Fibroblast of the aortic adventitia (primary cell): ENCODE results near the gene DCP2. TPM values are rescaled to one million over a fixed set of nuclear protein-coding genes. Genes with fewer than 3 reads are reported as not detected.

Experiments
- DNase-seq: peaks from one replicate; pipeline ENCODE4 v3.0.0-alpha.2; 2010; ENCODE audit warnings: low read depth
- H3K4me3 ChIP-seq: 2 replicates; pipeline ENCODE4 v1.5.1; 2011; ENCODE audit warnings: low read depth, mild to moderate bottlenecking, control low read depth, low read length, moderate library complexity
- CTCF ChIP-seq: IDR thresholded peaks from 2 replicates; pipeline ENCODE4 v1.5.1; 2011; ENCODE audit warnings: mild to moderate bottlenecking, low read length, control low read depth, inconsistent platforms; ENCODE audit not compliant: insufficient read depth
- total RNA-seq: library from RNA; depleted of rRNA; stranded (reverse); fragments of >200 nt; gene quantifications from 2 replicates; pipeline ENCODE4 v1.2.3, GENCODE V29; 2012; ENCODE audit warnings: low replicate concordance

Gene DCP2
- total RNA-seq, 1 donor, result 34.4 TPM

DNA sequence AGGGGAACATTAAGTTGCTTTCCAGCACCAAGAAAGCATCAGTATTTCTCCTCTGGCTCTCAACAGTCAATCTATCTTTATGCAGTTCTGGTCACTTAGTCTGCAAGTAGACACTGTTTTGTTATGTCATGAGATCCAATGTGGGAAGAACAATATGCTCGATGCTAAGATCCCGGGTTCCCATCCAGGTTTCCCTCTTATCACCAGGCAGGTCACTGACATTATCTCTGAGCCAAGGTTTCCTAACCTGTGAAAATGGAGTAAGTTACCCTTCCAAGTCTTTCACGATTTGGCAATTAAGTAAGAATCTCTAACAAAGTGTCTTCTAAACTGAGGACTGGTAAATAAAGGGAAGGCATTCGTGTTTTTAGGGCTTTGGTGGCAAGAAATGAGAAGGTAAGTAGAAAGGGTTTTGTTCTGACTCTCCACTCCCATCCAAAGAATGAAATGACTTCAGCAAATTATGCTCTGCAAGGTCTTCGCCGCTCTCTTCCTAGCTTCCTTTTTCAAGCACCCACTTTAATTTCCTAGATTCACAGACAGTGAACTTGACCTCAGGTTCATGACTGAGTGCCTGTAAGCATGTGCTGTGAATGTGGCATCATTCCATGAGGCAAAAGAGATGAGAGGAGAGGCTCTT is 86.4 kb downstream of the DCP2 start:
- no peak overlapping the region for H3K4me3 ChIP-seq
- DNase-seq, result no peak
- TF ChIP-seq CTCF, result no peak

DNA sequence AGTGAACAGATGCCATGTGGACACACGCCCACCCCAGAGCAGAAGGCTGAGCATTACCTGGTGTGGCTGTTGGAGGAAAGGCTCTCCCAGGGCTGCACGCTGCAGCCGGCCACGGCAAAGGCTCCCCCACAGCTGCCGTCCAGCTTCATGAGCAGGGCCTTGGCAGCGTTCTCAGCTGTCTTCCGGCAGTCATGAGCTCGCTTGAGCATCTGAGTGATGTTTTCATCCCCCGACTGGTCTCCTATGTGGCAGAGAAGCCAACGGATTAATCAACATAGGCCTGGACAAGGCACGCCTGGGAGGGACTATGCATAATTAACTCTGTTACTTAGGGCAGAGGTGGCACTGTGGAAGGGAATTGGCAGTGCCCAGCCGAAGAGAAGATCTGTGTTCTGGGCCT is 87.3 kb downstream of the DCP2 start:
- no peak for TF ChIP-seq CTCF
- no peak overlapping the region for H3K4me3 ChIP-seq
- DNase-seq, result no peak

DNA sequence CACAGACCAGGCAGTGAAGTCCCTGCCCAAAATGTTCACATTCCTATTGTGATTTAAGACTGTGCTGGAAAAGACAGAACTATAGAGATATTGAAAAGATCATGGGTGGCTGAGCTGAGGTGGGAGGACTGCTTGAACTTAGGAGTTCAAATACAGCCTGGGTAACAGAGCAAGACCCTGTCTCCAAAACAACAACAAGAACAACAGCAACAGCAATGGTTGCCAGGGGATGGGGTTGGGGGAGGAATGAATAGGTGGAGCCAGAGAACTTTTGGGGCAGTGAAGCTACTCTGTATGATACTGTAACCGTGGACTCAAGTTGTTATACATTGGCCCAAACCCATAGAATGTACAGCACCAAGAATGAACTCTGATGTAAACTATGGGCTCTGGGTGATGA is 88.2 kb downstream of the DCP2 start:
- no peak overlapping the region for H3K4me3 ChIP-seq
- DNase-seq, result no peak
- no peak for TF ChIP-seq CTCF

GRCh38 chr5:113065626-113066025 is 89.0 kb downstream of the DCP2 start:
- no peak for TF ChIP-seq CTCF
- DNase-seq, result no peak
- H3K4me3 ChIP-seq, result no peak overlapping the region

- TF ChIP-seq CTCF, result no peak
- DNase-seq, result no peak
- no peak overlapping the region for H3K4me3 ChIP-seq
Measured at GRCh38 chr5:113067635-113068344, 91.2 kb downstream of the DCP2 start.

GRCh38 chr5:113068559-113068958 is 92.0 kb downstream of the DCP2 start:
- H3K4me3 ChIP-seq, result no peak overlapping the region
- TF ChIP-seq CTCF, result no peak
- peak; percentile 54 for DNase-seq

Other genes starting within 250 kb of the DCP2 start
- gene APC, start 238.9 kb upstream of the DCP2 start, total RNA-seq, result 61.7 and 63.9 TPM in 2 replicates
- gene SRP19, start 115.5 kb upstream of the DCP2 start, total RNA-seq, result 49.0 and 88.2 TPM in 2 replicates
- 20.8 and 60.0 TPM in 2 replicates for gene REEP5, start 54.6 kb upstream of the DCP2 start, total RNA-seq